WTC11 (cell line): Measurements from ENCODE around the gene TYRO3. TPM values are rescaled to one million over a fixed set of nuclear protein-coding genes. Genes with fewer than 3 reads are reported as not detected.

Source experiments
- AFF4 ChIP-seq: sonication (generic); formaldehyde crosslinking; IDR thresholded peaks from 2 replicates; pipeline ENCODE4 v1.8.1; 2023; ENCODE audit warnings: mild to moderate bottlenecking, missing genetic modification reagents, borderline replicate concordance
- ARID4B ChIP-seq: sonication (generic); formaldehyde crosslinking; IDR thresholded peaks from 2 replicates; pipeline ENCODE4 v1.8.0; 2023; ENCODE audit warnings: missing genetic modification reagents, mild to moderate bottlenecking, borderline replicate concordance
- ATF1 ChIP-seq: sonication (generic); formaldehyde crosslinking; IDR thresholded peaks from 2 replicates; pipeline ENCODE4 v1.8.1; 2023; ENCODE audit warnings: mild to moderate bottlenecking, moderate library complexity, missing genetic modification reagents
- ERG ChIP-seq: fragments of 250-450 bp; sonication (Bioruptor Pico); IDR thresholded peaks from 2 replicates; pipeline ENCODE4 v1.8.0; 2021; ENCODE audit warnings: mild to moderate bottlenecking
- GTF2I ChIP-seq: fragments of 250-450 bp; sonication (Bioruptor Pico); conservative IDR thresholded peaks from 2 replicates; pipeline ENCODE4 v1.4.0; 2021; ENCODE audit warnings: mild to moderate bottlenecking
- IRF1 ChIP-seq: sonication (generic); formaldehyde crosslinking; IDR thresholded peaks from 2 replicates; pipeline ENCODE4 v1.8.0; 2023; ENCODE audit warnings: missing genetic modification reagents
- JUN ChIP-seq: sonication (generic); formaldehyde crosslinking; IDR thresholded peaks from 2 replicates; pipeline ENCODE4 v1.8.0; 2023; ENCODE audit warnings: mild to moderate bottlenecking, missing genetic modification reagents
- MXD4 ChIP-seq: fragments of 250-450 bp; sonication (Bioruptor Pico); IDR thresholded peaks from 2 replicates; pipeline ENCODE4 v1.8.0; 2021; ENCODE audit warnings: mild to moderate bottlenecking, moderate library complexity, borderline replicate concordance
- NFATC4 ChIP-seq: fragments of 250-450 bp; sonication (Bioruptor Pico); IDR thresholded peaks from 2 replicates; pipeline ENCODE4 v1.9.0; 2021; ENCODE audit warnings: mild to moderate bottlenecking
- SOX15 ChIP-seq: fragments of 250-450 bp; sonication (Bioruptor Pico); IDR thresholded peaks from 2 replicates; pipeline ENCODE4 v1.9.0; 2021; ENCODE audit warnings: mild to moderate bottlenecking
- ZNF121 ChIP-seq: sonication (generic); formaldehyde crosslinking; IDR thresholded peaks from 2 replicates; pipeline ENCODE4 v1.8.0; 2023; ENCODE audit warnings: missing genetic modification reagents
- ZNF317 ChIP-seq: sonication (generic); formaldehyde crosslinking; IDR thresholded peaks from 2 replicates; pipeline ENCODE4 v1.8.1; 2023; ENCODE audit warnings: low read depth, mild to moderate bottlenecking, moderate library complexity, missing genetic modification reagents, borderline replicate concordance
- ZNF396 ChIP-seq: fragments of 250-450 bp; sonication (Bioruptor Pico); IDR thresholded peaks from 2 replicates; pipeline ENCODE4 v1.8.0; 2021; ENCODE audit warnings: mild to moderate bottlenecking, moderate library complexity, borderline replicate concordance
- ZNF425 ChIP-seq: fragments of 250-450 bp; sonication (Bioruptor Pico); conservative IDR thresholded peaks from 2 replicates; pipeline ENCODE4 v1.9.0; 2021; ENCODE audit warnings: mild to moderate bottlenecking
- ZNF512 ChIP-seq: sonication (generic); formaldehyde crosslinking; IDR thresholded peaks from 2 replicates; pipeline ENCODE4 v1.8.1; 2022; ENCODE audit warnings: missing genetic modification reagents, borderline replicate concordance
- ZNF532 ChIP-seq: fragments of 250-450 bp; sonication (Bioruptor Pico); IDR thresholded peaks from 2 replicates; pipeline ENCODE4 v1.9.0; 2021; ENCODE audit warnings: mild to moderate bottlenecking, borderline replicate concordance
- ZNF671 ChIP-seq: fragments of 250-450 bp; sonication (Bioruptor Pico); IDR thresholded peaks from 2 replicates; pipeline ENCODE4 v1.8.0; 2021; ENCODE audit warnings: mild to moderate bottlenecking
- total RNA-seq: library from RNA; stranded (reverse); gene quantifications from 3 replicates; pipeline ENCODE4 v1.2.3, GENCODE V29; 2021

Gene TYRO3
- total RNA-seq, 1 experiment from 2014 or later: 87.9 TPM

GRCh38 chr15:41621200-41622193 is 62.5 kb downstream of the TYRO3 start (continued):
- TF ChIP-seq ZNF425 (CRISPR knock-in tag) (no peak), JUN (CRISPR knock-in tag) (peak; percentile 97), ZNF512 (CRISPR knock-in tag) (peak; percentile 76; the same call in 1 of the 2 replicates), SOX15 (CRISPR knock-in tag) (no peak), ZNF121 (peak; percentile 72; the same call in 1 of the 2 replicates), IRF1 (CRISPR knock-in tag) (peak; percentile 98), MXD4 (no peak), AFF4 (CRISPR knock-in tag) (peak; percentile 91), ZNF532 (CRISPR knock-in tag) (peak; percentile 31; the same call in 1 of the 2 replicates), ERG (CRISPR knock-in tag) (no peak), ARID4B (CRISPR knock-in tag) (peak; percentile 99), GTF2I (no peak), ZNF317 (peak; percentile 80), ZNF396 (CRISPR knock-in tag) (no peak), ATF1 (no peak; the same call in none of the 2 replicates), ZNF671 (no peak), NFATC4 (CRISPR knock-in tag) (no peak)
